ENCODE results near the gene FCN3.

The FCN3 gene

GRCh38 chr1:27405074-27405473 lies 30.4 kb upstream of the FCN3 start:
- no peak for TF ChIP-seq CTCF (conservative IDR thresholded peaks at IDR 0.05; ENCODE audit: control insufficient read depth, insufficient read depth, low read depth, low read length)
- DNase-seq (ENCODE audit: low read depth) = peak; percentile 56
- no peak overlapping the region for H3K4me3 ChIP-seq (ENCODE audit: control insufficient read depth, low read depth, low read length)

GRCh38 chr1:27403931-27404330 lies 29.3 kb upstream of the FCN3 start:
- TF ChIP-seq CTCF (conservative IDR thresholded peaks at IDR 0.05; ENCODE audit: control insufficient read depth, insufficient read depth, low read depth, low read length) = no peak
- no peak overlapping the region for H3K4me3 ChIP-seq (ENCODE audit: control insufficient read depth, low read depth, low read length)
- no peak for DNase-seq (ENCODE audit: low read depth)

GRCh38 chr1:27403065-27403726 lies 28.6 kb upstream of the FCN3 start:
- DNase-seq (ENCODE audit: low read depth) = peak; percentile 82
- H3K4me3 ChIP-seq (ENCODE audit: control insufficient read depth, low read depth, low read length) = no peak overlapping the region
- peak; percentile 33 for TF ChIP-seq CTCF (conservative IDR thresholded peaks at IDR 0.05; ENCODE audit: control insufficient read depth, insufficient read depth, low read depth, low read length)

GRCh38 chr1:27402349-27402754 lies 27.7 kb upstream of the FCN3 start:
- peak; percentile 63 for DNase-seq (ENCODE audit: low read depth)
- no peak overlapping the region for H3K4me3 ChIP-seq (ENCODE audit: control insufficient read depth, low read depth, low read length)
- peak; percentile 51 for TF ChIP-seq CTCF (conservative IDR thresholded peaks at IDR 0.05; ENCODE audit: control insufficient read depth, insufficient read depth, low read depth, low read length)

- TF ChIP-seq CTCF (conservative IDR thresholded peaks at IDR 0.05; ENCODE audit: control insufficient read depth, insufficient read depth, low read depth, low read length) = no peak
- no peak for DNase-seq (ENCODE audit: low read depth)
- no peak overlapping the region for H3K4me3 ChIP-seq (ENCODE audit: control insufficient read depth, low read depth, low read length)
Observed at GRCh38 chr1:27400963-27401341, 26.3 kb upstream of the FCN3 start.

- no peak overlapping the region for H3K4me3 ChIP-seq (ENCODE audit: control insufficient read depth, low read depth, low read length)
- no peak for TF ChIP-seq CTCF (conservative IDR thresholded peaks at IDR 0.05; ENCODE audit: control insufficient read depth, insufficient read depth, low read depth, low read length)
- peak; percentile 34 for DNase-seq (ENCODE audit: low read depth)
Observed at GRCh38 chr1:27400082-27400962, 25.7 kb upstream of the FCN3 start.
